GM19455 (cell line): ENCODE measurements around the gene USP24.

Source experiments
- ATAC-seq: cut with Tn5 transposase; IDR thresholded peaks from one replicate; pipeline ENCODE4 v1.9.1; 2021; ENCODE audit not compliant: unreplicated experiment

USP24 gene, protein sequence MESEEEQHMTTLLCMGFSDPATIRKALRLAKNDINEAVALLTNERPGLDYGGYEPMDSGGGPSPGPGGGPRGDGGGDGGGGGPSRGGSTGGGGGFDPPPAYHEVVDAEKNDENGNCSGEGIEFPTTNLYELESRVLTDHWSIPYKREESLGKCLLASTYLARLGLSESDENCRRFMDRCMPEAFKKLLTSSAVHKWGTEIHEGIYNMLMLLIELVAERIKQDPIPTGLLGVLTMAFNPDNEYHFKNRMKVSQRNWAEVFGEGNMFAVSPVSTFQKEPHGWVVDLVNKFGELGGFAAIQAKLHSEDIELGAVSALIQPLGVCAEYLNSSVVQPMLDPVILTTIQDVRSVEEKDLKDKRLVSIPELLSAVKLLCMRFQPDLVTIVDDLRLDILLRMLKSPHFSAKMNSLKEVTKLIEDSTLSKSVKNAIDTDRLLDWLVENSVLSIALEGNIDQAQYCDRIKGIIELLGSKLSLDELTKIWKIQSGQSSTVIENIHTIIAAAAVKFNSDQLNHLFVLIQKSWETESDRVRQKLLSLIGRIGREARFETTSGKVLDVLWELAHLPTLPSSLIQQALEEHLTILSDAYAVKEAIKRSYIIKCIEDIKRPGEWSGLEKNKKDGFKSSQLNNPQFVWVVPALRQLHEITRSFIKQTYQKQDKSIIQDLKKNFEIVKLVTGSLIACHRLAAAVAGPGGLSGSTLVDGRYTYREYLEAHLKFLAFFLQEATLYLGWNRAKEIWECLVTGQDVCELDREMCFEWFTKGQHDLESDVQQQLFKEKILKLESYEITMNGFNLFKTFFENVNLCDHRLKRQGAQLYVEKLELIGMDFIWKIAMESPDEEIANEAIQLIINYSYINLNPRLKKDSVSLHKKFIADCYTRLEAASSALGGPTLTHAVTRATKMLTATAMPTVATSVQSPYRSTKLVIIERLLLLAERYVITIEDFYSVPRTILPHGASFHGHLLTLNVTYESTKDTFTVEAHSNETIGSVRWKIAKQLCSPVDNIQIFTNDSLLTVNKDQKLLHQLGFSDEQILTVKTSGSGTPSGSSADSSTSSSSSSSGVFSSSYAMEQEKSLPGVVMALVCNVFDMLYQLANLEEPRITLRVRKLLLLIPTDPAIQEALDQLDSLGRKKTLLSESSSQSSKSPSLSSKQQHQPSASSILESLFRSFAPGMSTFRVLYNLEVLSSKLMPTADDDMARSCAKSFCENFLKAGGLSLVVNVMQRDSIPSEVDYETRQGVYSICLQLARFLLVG (N-terminal part only)

DNA sequence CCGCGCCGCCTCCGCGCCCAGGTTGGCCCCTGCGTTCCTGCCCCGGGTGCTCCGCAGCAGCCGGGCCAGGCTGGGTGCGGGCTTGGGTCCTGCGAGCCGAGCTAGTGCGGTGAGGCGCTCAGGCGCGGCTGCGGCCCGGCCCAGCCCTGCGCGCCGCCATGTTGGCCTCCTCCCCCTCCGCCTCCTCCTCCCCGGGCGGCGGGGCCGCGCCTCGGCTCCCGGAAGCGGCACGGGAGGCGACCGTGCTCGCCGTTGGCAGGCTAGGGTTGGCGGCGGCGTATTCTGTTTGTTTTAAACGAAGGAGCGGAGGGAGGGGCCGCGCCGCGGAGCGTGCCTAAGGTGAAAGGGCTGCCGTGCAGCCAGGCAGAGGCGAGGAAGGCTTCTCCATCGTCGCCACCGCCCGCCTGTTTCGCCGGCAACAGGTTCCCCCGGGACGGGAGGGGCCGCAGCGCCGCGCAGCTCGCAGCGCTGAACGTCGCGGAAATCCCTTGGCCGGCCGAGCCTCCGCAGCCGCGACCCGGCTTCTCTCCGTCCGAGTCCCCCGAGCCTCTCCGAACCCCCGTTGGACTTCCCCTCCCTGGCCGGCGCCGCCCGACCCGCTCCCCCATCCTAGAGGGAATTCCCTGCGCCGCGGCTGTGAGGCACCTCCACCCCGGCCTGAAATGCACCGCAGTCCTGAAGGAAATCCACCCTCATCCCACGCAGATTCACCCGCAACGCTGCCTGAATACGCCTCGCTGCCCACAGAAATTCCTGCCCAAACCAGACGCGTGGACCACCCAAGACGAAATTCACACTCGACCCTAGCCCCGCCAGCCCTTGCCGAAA is at the start of gene USP24:
TSS of gene USP24 (minus strand) at position 171 of the 828 bp plus-strand sequence. CDS start 251 bp downstream, outside the sequence.
- ATAC-seq = peak; percentile 77

DNA sequence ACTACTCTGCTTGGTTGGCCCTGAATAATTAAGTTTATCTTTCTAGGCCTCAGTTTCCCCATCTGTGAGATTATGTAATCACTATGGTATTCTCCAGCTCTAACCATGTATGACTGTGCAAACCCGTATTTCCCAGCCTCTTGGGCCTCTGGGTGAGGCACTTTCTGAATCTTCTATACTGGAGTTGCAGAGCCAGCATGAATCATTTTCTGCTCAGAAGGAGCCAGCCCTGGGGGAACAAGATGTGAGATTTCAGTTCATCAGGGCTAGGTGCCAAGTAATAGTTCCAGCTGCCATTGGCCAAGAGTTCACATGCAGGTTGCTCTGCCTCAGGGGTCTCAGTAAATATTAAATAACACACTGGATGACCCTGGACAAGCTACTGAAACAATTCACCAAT is 47.7 kb upstream of the USP24 start:
- ATAC-seq = no peak

DNA sequence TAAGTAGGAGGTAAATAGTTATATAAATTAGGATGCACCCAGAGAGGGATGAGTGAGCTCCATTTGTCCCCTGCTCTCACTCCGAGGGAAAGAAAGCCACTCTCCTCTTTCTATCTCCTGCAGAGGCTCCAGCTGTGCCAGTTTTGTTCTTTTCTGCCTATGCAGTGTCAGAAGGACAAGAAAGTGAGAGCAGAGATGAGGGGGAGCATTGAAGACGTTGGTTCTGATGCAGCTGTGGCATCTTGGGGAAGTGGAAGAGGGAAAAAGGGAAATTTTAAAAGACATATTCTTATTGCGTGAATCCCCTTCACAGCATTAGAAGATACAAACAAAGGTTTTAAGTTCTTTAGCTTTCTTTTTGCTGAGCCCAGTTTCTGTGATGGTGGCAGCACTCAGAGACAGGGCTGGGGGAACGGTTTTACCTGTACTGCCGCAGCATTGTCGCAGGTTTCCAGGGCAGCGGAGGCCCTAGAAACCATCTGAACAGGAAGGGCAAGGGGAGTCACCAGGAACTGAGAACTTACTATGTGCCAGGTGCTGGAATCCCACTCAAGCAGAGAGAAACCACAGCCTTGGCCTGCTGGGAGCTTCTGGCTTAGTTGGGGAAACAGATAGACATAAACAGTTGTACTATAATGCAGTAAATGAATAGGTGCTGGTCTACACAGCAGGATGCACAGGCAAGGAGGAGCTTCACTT is 44.9 kb upstream of the USP24 start:
- ATAC-seq = peak; percentile 51

DNA sequence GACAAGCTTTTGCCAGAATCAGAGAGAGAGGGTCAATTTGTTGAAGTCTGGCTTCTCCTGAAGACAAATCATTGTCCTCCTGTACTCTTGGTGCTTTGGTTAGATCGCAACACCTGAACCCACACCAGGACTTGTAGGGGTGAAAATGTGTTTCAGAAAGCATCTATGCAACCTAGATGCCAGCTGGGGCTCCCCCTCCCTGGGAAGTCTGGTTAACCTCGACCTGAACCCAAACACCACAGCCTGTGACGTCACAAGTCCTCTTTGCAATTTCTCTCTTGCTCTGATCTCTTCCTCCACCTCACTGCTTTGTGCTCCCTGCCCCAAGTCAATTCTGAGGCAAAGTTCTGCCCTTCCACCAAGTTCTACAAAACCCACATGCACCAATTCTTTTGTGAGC is 42.8 kb upstream of the USP24 start:
- ATAC-seq = peak; percentile 62

DNA sequence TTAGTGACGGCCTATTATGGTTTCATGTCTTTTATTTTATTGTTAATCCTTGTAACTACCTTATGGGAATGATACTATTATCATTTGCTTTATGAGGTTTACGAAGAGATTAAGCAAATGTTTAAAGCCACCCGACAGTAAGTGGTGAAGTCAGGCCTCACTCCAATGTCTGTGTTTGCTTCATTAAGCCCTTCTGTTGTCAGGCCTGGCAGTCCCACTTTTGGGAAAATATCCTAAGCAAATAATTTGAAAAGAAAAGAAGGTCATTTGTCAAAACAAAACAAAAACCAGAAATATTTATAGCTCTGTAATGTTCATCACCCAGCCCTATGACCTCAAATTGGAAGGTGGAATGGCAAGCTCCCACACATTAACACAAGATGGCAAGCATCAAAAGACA is 40.7 kb upstream of the USP24 start:
- no peak for ATAC-seq

DNA sequence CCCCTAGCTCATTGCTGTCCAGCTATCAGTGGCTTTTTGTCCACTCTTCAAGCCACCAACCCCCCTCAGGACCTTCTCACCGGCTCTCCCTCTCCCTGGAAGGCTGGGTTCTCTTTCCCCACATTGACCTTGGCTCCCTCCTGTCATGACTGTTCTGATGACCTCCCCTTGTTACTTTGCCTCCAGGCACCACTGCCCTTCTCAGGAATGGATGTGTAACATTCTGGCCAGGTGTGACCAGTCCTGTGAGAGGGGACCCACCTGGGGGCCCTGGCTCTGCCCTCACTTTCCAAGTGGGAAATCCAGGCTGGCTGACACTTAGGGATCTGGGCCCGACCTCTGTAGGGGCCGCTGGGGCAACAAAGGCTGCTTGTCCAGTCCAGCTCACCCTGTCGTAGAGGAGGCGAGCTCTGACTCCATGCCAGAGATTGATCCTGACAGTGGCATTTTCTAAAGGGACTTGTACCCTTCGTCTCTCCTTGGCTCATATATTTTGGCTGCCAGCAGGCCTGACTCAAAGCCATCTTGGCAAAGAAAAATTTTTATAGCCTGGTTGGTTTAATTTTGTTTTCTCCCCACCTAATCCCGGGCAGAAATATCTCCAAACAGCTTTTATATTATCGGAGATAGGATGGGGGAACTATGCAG is 37.9 kb upstream of the USP24 start:
- ATAC-seq = no peak

DNA sequence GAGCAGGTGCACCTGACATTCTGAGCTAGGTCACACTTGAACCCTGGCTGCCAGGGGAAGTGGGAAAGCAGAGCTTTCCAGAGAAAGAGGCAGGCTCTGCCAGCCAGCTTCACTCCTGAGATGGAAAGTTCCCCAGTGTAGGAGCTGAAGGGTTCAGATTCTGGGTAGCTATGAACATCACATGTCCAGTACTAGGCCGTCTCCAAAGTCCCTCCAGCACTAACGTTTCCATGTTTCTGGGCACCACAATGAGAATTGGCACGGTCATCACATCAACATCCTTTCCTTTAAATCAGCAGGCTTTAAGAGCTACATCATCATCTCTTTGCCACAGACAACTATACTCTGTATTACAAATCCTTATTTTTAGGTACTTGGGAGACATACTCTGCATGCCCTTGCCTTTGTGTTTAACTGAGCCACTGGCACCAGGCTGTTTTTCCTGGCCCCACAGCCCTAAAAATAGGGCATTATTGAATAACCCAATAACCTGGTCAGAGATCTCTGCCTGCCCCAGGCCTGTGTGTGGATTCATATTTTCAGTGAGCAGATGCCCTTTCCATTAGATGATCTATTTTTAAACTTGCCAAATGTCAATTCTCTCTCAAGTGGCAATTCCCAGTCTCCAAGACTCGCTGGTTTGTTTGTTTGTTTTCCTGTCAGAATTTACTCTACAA is 35.4 kb upstream of the USP24 start:
- no peak for ATAC-seq

DNA sequence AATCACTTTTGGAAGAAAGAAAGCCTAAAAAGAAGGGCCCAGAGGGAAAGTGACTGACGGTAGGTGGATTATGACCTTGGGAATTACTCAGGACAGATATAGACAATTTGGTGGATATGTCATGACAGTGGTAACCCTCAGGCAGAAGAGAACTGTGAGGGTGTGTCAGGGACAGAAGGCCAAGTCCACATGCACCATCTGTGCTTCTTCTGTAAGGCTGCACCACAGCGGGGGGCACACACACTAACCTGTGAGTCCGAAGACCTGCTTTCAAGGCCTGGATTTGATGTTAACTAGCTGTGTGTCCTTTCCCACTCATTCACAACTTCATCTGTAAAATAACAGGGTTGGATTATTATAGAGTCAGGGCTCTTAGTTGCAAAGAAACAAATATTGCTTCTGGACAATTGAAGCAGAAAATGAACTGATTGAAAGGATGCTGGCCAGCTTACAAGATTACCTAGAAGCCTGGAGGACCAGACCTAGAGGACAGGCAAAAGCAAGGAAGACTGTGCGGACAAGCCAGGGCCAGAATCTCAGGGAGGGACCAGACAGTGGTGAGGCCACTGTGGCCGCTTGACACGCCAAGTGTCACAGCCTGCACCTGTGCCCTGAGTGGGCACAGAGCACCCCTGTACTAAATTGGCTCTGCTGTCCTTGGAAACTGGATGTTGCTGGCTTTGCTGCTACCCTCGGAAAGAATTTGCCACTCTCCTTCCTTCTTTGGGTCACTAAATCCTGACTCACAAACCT is 34.7 kb upstream of the USP24 start:
- ATAC-seq = no peak

DNA sequence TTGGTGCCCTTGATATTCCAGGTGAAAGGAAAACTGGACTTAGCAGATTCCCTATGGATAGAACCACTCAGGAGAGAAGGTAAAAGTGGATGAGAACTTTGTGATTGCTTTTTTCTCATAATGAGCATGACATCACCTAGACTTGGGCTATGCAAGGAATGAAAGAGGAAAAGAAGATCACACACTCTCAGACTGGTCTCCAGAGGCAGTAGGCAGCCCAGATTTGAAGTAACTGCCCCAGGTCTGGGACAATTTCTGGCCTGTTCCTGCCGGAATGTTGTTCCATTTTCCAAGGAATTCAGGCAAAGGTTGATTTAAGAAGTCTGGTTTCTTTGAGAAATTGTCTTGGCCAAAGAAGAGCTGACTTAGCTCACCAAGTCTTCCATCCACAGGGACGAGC is 31.7 kb upstream of the USP24 start:
- ATAC-seq = no peak

DNA sequence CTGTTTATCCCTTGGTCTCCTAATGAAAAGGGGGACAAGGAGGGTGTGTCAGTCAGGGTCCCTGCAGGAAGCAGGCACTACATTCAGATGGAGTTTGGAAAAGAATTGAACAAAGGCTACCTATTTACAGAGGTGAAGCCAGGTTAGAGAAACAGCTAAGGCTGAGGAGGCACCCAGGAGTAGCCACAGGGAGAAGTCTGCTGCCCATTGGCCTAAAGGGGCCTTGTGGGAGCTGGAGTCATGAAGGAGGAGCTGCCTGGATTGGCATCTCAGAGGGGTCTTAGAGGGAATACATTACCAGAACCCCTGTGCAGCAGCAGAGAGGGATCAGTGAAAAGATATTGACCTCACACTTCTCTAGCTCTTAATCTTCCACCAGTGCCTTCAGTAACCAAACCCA is 31.2 kb upstream of the USP24 start:
- no peak for ATAC-seq

DNA sequence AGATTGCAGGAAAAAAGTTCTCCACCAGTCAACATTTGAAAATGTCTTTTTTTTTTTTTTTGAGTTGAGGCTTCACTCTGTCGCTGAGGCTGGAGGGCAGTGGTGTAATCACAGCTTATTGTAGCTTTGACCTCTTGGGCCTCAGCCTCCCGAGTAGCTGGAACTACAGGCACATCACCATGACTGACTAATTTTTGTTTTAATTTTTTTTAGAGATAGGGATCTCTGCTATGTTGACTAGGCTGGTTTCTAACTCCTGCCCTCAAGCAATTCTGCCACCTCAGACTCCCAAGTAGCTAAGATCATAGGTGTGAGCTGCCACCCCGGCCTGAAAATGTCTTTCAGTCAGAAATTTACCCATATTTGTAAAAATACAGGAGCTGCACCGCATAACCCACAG is 30.6 kb upstream of the USP24 start:
- no peak for ATAC-seq

DNA sequence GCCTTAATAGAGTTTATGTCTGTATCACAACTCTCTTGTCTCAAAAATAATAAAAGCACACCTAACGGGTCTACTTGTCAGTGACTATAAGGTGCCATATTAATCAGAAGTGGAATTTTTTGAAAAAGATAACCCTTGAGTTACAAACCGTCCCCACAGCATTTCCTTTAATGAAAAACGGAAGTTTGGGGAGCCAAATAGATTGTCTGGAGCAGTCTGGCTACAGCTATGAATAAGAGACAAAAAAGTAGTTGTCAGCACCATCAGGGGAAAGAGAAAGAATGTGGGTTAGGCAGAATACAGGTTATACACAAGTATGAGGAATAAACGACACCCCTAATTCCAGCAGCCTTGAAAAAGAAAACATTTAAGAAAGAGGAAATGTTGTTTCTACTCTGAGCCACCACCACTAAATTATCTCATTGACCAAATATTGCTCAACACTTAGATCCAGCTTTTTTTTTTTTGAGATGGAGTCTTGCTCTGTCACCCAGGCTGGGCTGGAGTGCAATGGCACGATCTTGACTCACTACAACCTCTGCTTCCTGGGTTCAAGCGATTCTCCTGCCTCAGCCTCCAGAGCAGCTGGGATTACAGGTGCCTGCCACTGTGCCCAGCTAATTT is 29.4 kb upstream of the USP24 start:
- no peak for ATAC-seq

DNA sequence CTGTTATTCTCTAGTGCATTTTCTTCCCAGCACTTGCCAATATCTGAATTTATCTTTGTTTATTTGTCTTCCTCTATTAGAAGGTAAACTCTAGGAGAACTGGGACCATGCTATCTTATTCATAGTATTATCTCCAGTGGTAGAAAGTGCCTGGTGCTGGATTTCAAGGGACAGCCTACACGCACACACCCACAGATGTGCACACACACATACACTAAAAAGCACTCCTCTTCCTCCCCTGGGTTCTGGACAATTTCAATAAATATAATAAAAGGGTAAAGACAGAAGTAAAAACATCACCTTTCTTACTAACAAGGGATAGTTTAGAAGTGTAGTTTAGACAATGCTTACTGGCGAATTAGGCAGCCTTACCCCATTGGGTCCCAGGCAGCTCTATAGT is 28.5 kb upstream of the USP24 start:
- ATAC-seq = no peak

DNA sequence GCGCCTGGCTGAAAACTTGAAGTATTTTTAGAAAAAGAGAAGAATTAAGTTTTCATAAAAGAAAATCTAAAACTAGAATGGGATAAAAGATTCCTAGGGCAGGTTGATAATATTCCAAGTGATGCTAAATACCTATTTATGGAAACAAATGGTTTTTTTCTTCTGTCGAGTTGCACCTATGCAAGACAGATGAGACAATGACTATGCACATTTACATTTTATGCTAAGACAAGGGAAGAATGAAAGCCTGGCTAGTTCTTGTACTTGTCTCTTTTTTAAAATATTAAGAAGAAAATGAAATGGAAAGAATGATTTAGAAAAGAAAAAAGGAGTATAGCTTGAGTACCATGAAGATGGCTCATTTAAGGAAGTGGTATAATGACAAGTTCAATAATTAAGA is 24.4 kb upstream of the USP24 start:
- no peak for ATAC-seq

DNA sequence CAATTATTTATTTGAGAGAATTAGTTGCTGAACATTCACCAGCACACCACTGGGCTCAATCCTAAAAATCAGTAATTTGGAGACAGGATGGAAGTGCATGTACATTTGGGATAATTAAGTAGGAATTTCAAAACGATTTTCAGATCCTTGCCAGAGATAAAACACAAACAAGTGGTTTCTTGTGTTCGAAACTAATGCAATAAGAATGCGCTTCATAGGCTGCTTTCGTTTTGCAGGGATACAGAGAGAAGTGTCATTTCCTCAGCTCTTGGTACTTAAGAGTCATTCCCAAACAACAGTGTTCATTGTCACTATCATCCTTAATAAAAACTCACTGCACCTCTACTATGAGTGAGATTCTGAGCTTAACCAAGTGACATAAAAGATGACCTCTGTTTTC is 20.6 kb upstream of the USP24 start:
- no peak for ATAC-seq

DNA sequence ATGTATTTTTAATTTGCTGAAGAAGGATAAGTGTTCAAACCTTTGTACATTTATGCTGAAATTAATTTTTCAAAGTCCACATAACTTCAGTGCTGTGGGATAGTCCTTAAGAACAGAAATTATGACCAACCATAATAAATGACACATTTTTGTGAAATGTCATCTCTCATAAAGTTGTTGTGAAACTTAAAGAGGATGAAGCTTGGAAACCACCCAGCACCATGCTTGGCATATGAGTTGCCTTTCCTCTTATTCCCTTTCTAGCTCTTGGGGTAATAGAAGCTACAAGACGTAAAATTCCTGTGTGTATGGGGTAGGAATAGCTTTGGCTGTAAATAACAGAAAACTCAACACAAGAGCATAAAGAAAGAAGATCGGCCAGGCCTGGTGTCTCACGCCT is 18.9 kb upstream of the USP24 start:
- no peak for ATAC-seq

DNA sequence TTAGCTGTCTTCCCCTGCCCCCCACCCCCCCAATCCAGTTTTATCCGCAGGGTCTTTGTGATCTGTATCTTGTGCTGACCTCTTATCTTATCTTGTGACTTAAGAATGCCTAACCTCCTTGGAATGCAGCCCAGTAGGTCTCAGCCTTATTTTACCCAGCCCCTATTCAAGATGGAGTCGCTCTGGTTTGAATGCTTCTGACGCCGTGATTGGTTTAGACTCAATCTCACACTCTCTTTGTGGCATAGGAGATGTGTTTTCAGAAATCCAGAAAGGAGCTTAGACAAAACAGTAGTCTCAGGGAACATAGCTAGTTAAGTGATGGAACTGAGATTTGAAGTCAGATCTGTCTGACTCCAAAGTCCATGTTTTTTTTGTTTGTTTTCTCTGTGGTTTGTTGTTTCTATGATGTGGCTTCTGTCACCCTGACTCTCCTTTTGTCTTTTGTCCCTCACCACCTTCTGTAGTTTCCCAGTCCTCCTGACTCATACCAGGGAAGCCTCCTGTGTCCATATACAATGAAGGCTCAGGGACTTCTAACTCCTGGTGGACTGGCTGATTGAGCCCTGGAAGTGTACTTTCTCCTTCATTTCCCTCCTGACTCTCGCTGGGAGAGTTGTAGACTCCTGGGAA is 18.1 kb upstream of the USP24 start:
- no peak for ATAC-seq
